Neural progenitor cell (in vitro differentiated cells): ENCODE results near the gene BRAT1. TPM values are rescaled to one million over a fixed set of nuclear protein-coding genes. Genes with fewer than 3 reads are reported as not detected.

Experiments
- DNase-seq: peaks from one replicate; pipeline ENCODE4 v3.0.0-alpha.2; 2016; ENCODE audit warnings: low spot score
- H2AFZ ChIP-seq: fragments of 200-600 bp; sonication (generic); replicated peaks from 2 replicates; pipeline ENCODE4 v1.6.1; 2016; ENCODE audit warnings: antibody characterized with exemption
- H3F3A ChIP-seq: fragments of 200-600 bp; sonication (generic); 2 replicates; pipeline ENCODE4 v1.6.1; 2016; ENCODE audit warnings: antibody characterized with exemption, low read depth
- H3K27ac ChIP-seq: fragments of 200-600 bp; sonication (generic); 2 replicates; pipeline ENCODE4 v1.5.1; 2016; ENCODE audit warnings: mild to moderate bottlenecking
- H3K27me3 ChIP-seq: fragments of 200-600 bp; sonication (generic); 2 replicates; pipeline ENCODE4 v1.6.1; 2016; ENCODE audit warnings: mild to moderate bottlenecking, moderate library complexity
- H3K36me3 ChIP-seq: fragments of 200-600 bp; sonication (generic); 2 replicates; pipeline ENCODE4 v1.5.1; 2016
- H3K4me1 ChIP-seq: fragments of 200-600 bp; sonication (generic); 2 replicates; pipeline ENCODE4 v1.6.1; 2016; ENCODE audit warnings: mixed run types
- H3K4me2 ChIP-seq: fragments of 200-600 bp; sonication (generic); 2 replicates; pipeline ENCODE4 v1.6.1; 2016
- H3K4me3 ChIP-seq: fragments of 200-600 bp; sonication (generic); 2 replicates; pipeline ENCODE4 v1.5.1; 2016
- H3K79me2 ChIP-seq: fragments of 200-600 bp; sonication (generic); 2 replicates; pipeline ENCODE4 v1.6.1; 2016; ENCODE audit warnings: low read depth
- H3K9ac ChIP-seq: fragments of 200-600 bp; sonication (generic); 2 replicates; pipeline ENCODE4 v1.6.1; 2016
- H3K9me3 ChIP-seq: fragments of 200-600 bp; sonication (generic); 2 replicates; pipeline ENCODE4 v1.5.1; 2016; ENCODE audit warnings: low read depth
- H4K20me1 ChIP-seq: fragments of 200-600 bp; sonication (generic); 2 replicates; pipeline ENCODE4 v1.6.1; 2016; ENCODE audit warnings: low read depth
- H3K27ac Mint-ChIP-seq: 3 replicates; pipeline ENCODE4 v1.8.0; 2021; ENCODE audit warnings: mixed read lengths
- H3K27me3 Mint-ChIP-seq: 2 replicates; pipeline ENCODE4 v1.8.0; 2022; ENCODE audit warnings: low read depth, mild to moderate bottlenecking, inconsistent platforms, moderate library complexity, mixed read lengths; ENCODE audit not compliant: insufficient read depth
- H3K36me3 Mint-ChIP-seq: 3 replicates; pipeline ENCODE4 v1.8.0; 2021; ENCODE audit warnings: mixed read lengths
- H3K4me1 Mint-ChIP-seq: 3 replicates; pipeline ENCODE4 v1.8.0; 2021; ENCODE audit warnings: mixed read lengths
- H3K4me3 Mint-ChIP-seq: 3 replicates; pipeline ENCODE4 v1.8.0; 2021; ENCODE audit warnings: mild to moderate bottlenecking, moderate library complexity, mixed read lengths
- H3K9me3 Mint-ChIP-seq: 3 replicates; pipeline ENCODE4 v1.8.0; 2020; ENCODE audit warnings: mixed read lengths
- CTCF ChIP-seq: fragments of 200-600 bp; sonication (generic); IDR thresholded peaks from 2 replicates; pipeline ENCODE4 v1.5.1; 2017; ENCODE audit warnings: antibody characterized with exemption, mild to moderate bottlenecking
- EZH2 ChIP-seq: fragments of 200-600 bp; sonication (generic); IDR thresholded peaks from 2 replicates; pipeline ENCODE4 v1.6.1; 2017; ENCODE audit warnings: antibody characterized with exemption, mild to moderate bottlenecking, moderate library complexity
- EZH2phosphoT487 ChIP-seq: fragments of 200-600 bp; sonication (generic); IDR thresholded peaks from 2 replicates; pipeline ENCODE4 v1.6.1; 2017; ENCODE audit warnings: antibody characterized with exemption
- total RNA-seq: library from RNA; depleted of rRNA; stranded (reverse); fragments of >200 nt; gene quantifications from 2 replicates; pipeline ENCODE4 v1.2.3, GENCODE V29; 2015; ENCODE audit warnings: low replicate concordance

The BRAT1 gene
- total RNA-seq, 1 donor from 2014 or later: 9.3 TPM

GRCh38 chr7:2558629-2559282 lies 3.4 kb upstream of the BRAT1 start, which contains the start of gene IQCE:
IQCE (plus strand) TSS chr7:2558979; CDS start chr7:2559182, 203 bp downstream.
- H3K36me3 Mint-ChIP-seq: peaks cover 6% of the 10 kb centered on the region
- Histone ChIP-seq H2AFZ (peak within 1 kb of the TSS; percentile 72), H3K4me2 (peak within 1 kb of the TSS; percentile 99), H3K9ac (peak within 1 kb of the TSS; percentile 29), H3K79me2 (peaks cover 20% of the 10 kb centered on the region), H3K36me3 (no peaks in the 10 kb centered on the region), H3F3A (peaks cover 41% of the 10 kb centered on the region), H3K27me3 (no peaks in the 10 kb centered on the region), H3K9me3 (no peaks in the 10 kb centered on the region), H4K20me1 (peaks cover 13% of the 10 kb centered on the region), H3K4me1 (peaks cover 9% of the 10 kb centered on the region), H3K27ac (no peak within 1 kb of the TSS), H3K4me3 (peak within 1 kb of the TSS; percentile 87)
- H3K4me3 Mint-ChIP-seq: peak within 1 kb of the TSS; percentile 86
- peak within 1 kb of the TSS; percentile 81 for H3K27ac Mint-ChIP-seq
- TF ChIP-seq EZH2 (no peak), CTCF (no peak), EZH2phosphoT487 (no peak)
- no peaks in the 10 kb centered on the region for H3K9me3 Mint-ChIP-seq
- peak; percentile 99 for DNase-seq
- peaks cover 28% of the 10 kb centered on the region for H3K4me1 Mint-ChIP-seq
- peaks cover 8% of the 10 kb centered on the region for H3K27me3 Mint-ChIP-seq

- peak overlapping the region; percentile 94 for H3K4me2 ChIP-seq
- H3K27ac Mint-ChIP-seq: no peak overlapping the region
- peaks cover 9% of the 10 kb centered on the region for H3K4me1 ChIP-seq
- H3K36me3 ChIP-seq: no peaks in the 10 kb centered on the region
- H3F3A ChIP-seq: peaks cover 43% of the 10 kb centered on the region
- peaks cover 6% of the 10 kb centered on the region for H3K27me3 Mint-ChIP-seq
- no peaks in the 10 kb centered on the region for H3K9me3 Mint-ChIP-seq
- H3K9ac ChIP-seq: peak overlapping the region; percentile 97
- peak; percentile 42 for DNase-seq
- no peak overlapping the region for H2AFZ ChIP-seq
- no peak for TF ChIP-seq EZH2
- no peak for TF ChIP-seq EZH2phosphoT487
- TF ChIP-seq CTCF: no peak
- H3K27me3 ChIP-seq: no peaks in the 10 kb centered on the region
- peaks cover 44% of the 10 kb centered on the region for H3K79me2 ChIP-seq
- peaks cover 24% of the 10 kb centered on the region for H3K4me1 Mint-ChIP-seq
- H3K4me3 Mint-ChIP-seq: peak overlapping the region; percentile 91
- no peak overlapping the region for H3K27ac ChIP-seq
- H4K20me1 ChIP-seq: peaks cover 24% of the 10 kb centered on the region
- peak overlapping the region; percentile 93 for H3K4me3 ChIP-seq
- peaks cover 15% of the 10 kb centered on the region for H3K36me3 Mint-ChIP-seq
- no peaks in the 10 kb centered on the region for H3K9me3 ChIP-seq
Measured at GRCh38 chr7:2554661-2555111, 638 bp downstream of the BRAT1 start.

- peak overlapping the region; percentile 33 for H3K27ac Mint-ChIP-seq
- Histone ChIP-seq H3K4me2 (peak overlapping the region; percentile 94), H3K4me3 (peak overlapping the region; percentile 93), H3K9ac (peak overlapping the region; percentile 97), H3K27me3 (no peaks in the 10 kb centered on the region), H3K36me3 (no peaks in the 10 kb centered on the region), H3K27ac (no peak overlapping the region), H3F3A (peaks cover 43% of the 10 kb centered on the region), H2AFZ (no peak overlapping the region), H3K79me2 (peaks cover 51% of the 10 kb centered on the region), H3K9me3 (no peaks in the 10 kb centered on the region), H4K20me1 (peaks cover 27% of the 10 kb centered on the region), H3K4me1 (peaks cover 9% of the 10 kb centered on the region)
- H3K27me3 Mint-ChIP-seq: peaks cover 6% of the 10 kb centered on the region
- H3K4me3 Mint-ChIP-seq: peak overlapping the region; percentile 91
- DNase-seq: no peak
- peaks cover 24% of the 10 kb centered on the region for H3K4me1 Mint-ChIP-seq
- H3K9me3 Mint-ChIP-seq: no peaks in the 10 kb centered on the region
- no peak for TF ChIP-seq CTCF
- no peak for TF ChIP-seq EZH2
- no peak for TF ChIP-seq EZH2phosphoT487
- H3K36me3 Mint-ChIP-seq: peaks cover 19% of the 10 kb centered on the region
Measured at GRCh38 chr7:2553831-2554581, 1.3 kb downstream of the BRAT1 start.
